ENCODE data around the gene VEPH1. TPM values are rescaled to one million over a fixed set of nuclear protein-coding genes. Genes with fewer than 3 reads are reported as not detected.

Gene VEPH1
- total and polyA plus RNA-seq, 2 donors from 2014 or later: 17.8 to 29.2 TPM

DNA sequence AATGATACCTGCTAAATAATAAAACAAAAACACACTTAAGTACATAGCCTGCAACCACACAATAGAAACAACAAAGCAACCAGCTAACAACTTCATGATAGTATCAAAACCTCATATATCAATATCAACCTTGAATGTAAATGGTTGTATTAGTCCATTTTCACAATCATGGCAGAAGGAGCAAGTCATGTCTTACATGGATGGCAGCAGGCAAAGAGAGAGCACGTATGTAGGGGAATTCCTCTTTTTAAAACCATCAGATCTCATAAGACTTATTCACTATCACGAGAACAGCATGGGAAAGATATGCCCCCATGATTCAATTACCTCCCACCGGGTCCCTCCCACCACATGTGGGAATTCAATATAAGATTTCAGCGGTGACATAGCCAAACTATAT, 111.1 kb downstream of the VEPH1 start:
- intact Hi-C loops (cut with DNase I): no loop called here
- no peak overlapping the region for H3K4me3 ChIP-seq (ENCODE audit: low read length in 3 of 3)
- H3K27me3 ChIP-seq (ENCODE audit: control insufficient read depth, insufficient read depth, low read length): no peaks in the 10 kb centered on the region
- no peaks in the 10 kb centered on the region for H3K9me3 ChIP-seq (ENCODE audit: control insufficient read depth in 2 of 3, insufficient read depth in 1 of 3, low read length in 3 of 3)
- FAIRE-seq: no peak
- H3K4me1 ChIP-seq (ENCODE audit: control insufficient read depth in 2 of 3, insufficient read depth in 2 of 3, low read depth in 1 of 3, low read length in 3 of 3): no peaks in the 10 kb centered on the region
- no peaks in the 10 kb centered on the region for H3K36me3 ChIP-seq (ENCODE audit: control insufficient read depth in 2 of 3, insufficient read depth in 3 of 3, low read length in 3 of 3)
- DNase-seq: no peak
- TF ChIP-seq, protein P1, sequence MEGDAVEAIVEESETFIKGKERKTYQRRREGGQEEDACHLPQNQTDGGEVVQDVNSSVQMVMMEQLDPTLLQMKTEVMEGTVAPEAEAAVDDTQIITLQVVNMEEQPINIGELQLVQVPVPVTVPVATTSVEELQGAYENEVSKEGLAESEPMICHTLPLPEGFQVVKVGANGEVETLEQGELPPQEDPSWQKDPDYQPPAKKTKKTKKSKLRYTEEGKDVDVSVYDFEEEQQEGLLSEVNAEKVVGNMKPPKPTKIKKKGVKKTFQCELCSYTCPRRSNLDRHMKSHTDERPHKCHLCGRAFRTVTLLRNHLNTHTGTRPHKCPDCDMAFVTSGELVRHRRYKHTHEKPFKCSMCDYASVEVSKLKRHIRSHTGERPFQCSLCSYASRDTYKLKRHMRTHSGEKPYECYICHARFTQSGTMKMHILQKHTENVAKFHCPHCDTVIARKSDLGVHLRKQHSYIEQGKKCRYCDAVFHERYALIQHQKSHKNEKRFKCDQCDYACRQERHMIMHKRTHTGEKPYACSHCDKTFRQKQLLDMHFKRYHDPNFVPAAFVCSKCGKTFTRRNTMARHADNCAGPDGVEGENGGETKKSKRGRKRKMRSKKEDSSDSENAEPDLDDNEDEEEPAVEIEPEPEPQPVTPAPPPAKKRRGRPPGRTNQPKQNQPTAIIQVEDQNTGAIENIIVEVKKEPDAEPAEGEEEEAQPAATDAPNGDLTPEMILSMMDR (IDR thresholded peaks at IDR 0.05; ENCODE audit: borderline replicate concordance, extremely low read depth, insufficient read depth): no peak
- H3K9ac ChIP-seq (ENCODE audit: low read length in 3 of 3): no peak overlapping the region
- no peak overlapping the region for H3K27ac ChIP-seq (ENCODE audit: low read depth in 2 of 2, low read length in 2 of 2)

DNA sequence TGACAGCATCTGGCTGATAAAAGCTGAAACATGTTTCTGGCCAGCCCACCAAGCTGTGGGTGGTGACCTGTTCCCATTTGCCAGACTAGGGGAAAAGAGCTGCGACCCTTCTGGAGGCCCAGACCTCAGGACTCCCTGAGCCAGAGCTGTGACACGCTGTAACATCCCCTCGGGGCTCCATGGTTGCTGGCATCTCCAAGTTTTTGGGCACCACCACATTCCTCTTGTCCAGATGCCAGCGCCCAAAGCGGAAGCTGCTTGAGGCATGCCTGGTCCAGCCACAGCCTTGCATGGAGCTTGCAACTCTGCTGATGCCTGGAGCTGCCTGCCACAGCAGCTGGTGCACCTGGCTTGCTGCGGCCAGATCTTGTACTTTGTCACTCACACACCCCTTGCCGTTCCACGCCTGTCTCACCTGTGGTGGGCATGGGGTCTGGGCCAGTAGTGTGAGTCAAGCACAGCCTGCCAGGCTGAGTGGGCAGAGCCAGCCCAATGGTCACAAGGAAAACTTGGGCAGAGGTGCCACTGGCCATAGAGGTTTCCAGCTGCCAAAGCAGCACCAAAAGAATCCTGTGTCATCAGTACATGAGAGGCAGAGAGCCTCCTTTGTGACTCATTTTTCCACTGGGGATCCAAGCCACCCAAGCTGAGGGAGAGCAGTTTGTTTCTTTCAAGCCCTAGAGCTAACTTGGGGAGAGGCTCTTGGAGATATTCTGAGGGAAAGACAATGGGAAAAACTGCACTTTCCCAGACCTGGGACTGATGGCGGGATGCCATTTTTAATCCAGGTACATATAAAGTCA, 112.3 kb downstream of the VEPH1 start:
- no peaks in the 10 kb centered on the region for H3K36me3 ChIP-seq (ENCODE audit: control insufficient read depth in 2 of 3, insufficient read depth in 3 of 3, low read length in 3 of 3)
- no peak overlapping the region for H3K4me3 ChIP-seq (ENCODE audit: low read length in 3 of 3)
- intact Hi-C loops (cut with DNase I): no loop called here
- DNase-seq (no peak), FAIRE-seq (no peak)
- H3K9ac ChIP-seq (ENCODE audit: low read length in 3 of 3): no peak overlapping the region
- no peaks in the 10 kb centered on the region for H3K27me3 ChIP-seq (ENCODE audit: control insufficient read depth, insufficient read depth, low read length)
- TF ChIP-seq, protein P1 (IDR thresholded peaks at IDR 0.05; ENCODE audit: borderline replicate concordance, extremely low read depth, insufficient read depth): no peak
- no peaks in the 10 kb centered on the region for H3K9me3 ChIP-seq (ENCODE audit: control insufficient read depth in 2 of 3, insufficient read depth in 1 of 3, low read length in 3 of 3)
- H3K4me1 ChIP-seq (ENCODE audit: control insufficient read depth in 2 of 3, insufficient read depth in 2 of 3, low read depth in 1 of 3, low read length in 3 of 3): no peaks in the 10 kb centered on the region
- H3K27ac ChIP-seq (ENCODE audit: low read depth in 2 of 2, low read length in 2 of 2): no peak overlapping the region

DNA sequence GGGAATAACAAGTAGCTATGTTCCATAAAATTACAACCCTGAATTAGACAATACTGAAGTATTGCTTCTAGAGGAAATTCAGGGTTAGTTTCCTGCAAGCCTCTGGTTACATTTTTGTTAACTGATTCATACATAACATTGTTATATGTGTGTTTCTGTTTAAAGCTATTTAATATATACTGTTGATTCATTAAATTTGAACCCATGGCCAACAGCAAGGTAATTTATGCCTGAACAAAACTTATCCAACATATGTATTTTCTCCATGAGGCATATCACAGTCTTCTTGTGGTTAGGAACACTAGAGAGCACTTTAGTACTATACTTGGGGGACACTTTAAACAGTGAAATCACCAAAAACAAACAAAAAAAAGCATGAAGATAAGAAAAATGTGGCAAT, 114.2 kb downstream of the VEPH1 start:
- Histone ChIP-seq H3K9me3 (ENCODE audit: control insufficient read depth in 2 of 3, insufficient read depth in 1 of 3, low read length in 3 of 3) (no peaks in the 10 kb centered on the region), H3K4me3 (ENCODE audit: low read length in 3 of 3) (no peak overlapping the region), H3K4me1 (ENCODE audit: control insufficient read depth in 2 of 3, insufficient read depth in 2 of 3, low read depth in 1 of 3, low read length in 3 of 3) (no peaks in the 10 kb centered on the region), H3K27ac (ENCODE audit: low read depth in 2 of 2, low read length in 2 of 2) (no peak overlapping the region), H3K9ac (ENCODE audit: low read length in 3 of 3) (no peak overlapping the region), H3K36me3 (ENCODE audit: control insufficient read depth in 2 of 3, insufficient read depth in 3 of 3, low read length in 3 of 3) (no peaks in the 10 kb centered on the region), H3K27me3 (ENCODE audit: control insufficient read depth, insufficient read depth, low read length) (no peaks in the 10 kb centered on the region)
- DNase-seq (no peak), FAIRE-seq (no peak)
- TF ChIP-seq, protein P1 (IDR thresholded peaks at IDR 0.05; ENCODE audit: borderline replicate concordance, extremely low read depth, insufficient read depth): no peak
- intact Hi-C loops (cut with DNase I): no loop called here

Data from kidney (tissue), 14 donors.